ENCODE data around the gene FMO1. TPM values are rescaled to one million over a fixed set of nuclear protein-coding genes. Genes with fewer than 3 reads are reported as not detected.

The FMO1 gene
- total and polyA plus RNA-seq, 2 donors (not counting 1 experiment from before 2014, with no cell fraction given) = 0.22 TPM; not detected in 1

- H3K9me3 ChIP-seq (ENCODE audit: control insufficient read depth, insufficient read depth, low read depth, low read length) = no peaks in the 10 kb centered on the region
- H3K27me3 ChIP-seq (ENCODE audit: control insufficient read depth, insufficient read depth, low read length) = peaks cover 2% of the 10 kb centered on the region
- H4K20me1 ChIP-seq (ENCODE audit: control insufficient read depth, extremely low read depth, insufficient read depth, low read length) = no peaks in the 10 kb centered on the region
- TF ChIP-seq EZH2 (IDR thresholded peaks at IDR 0.05; ENCODE audit: low read length, missing control alignments) = no peak
- no peak overlapping the region for H2AFZ ChIP-seq (ENCODE audit: low read length)
- no peak overlapping the region for H3K27ac ChIP-seq (ENCODE audit: insufficient read depth, low read length)
- H3K9ac ChIP-seq (ENCODE audit: insufficient read depth, low read length) = no peak overlapping the region
- H3K4me1 ChIP-seq (ENCODE audit: control insufficient read depth, extremely low read depth, insufficient read depth, low read length) = no peaks in the 10 kb centered on the region
- no peak for DNase-seq (ENCODE audit: low read depth in 2 of 2)
- H3K4me2 ChIP-seq (ENCODE audit: extremely low read depth, insufficient read depth, low read length) = no peak overlapping the region
- no peak overlapping the region for H3K4me3 ChIP-seq (replicated peaks in 1 of 4; ENCODE audit: control extremely low read depth in 1 of 4, insufficient read depth in 1 of 4, low read depth in 3 of 4, low read length in 4 of 4)
- H3K36me3 ChIP-seq (ENCODE audit: control insufficient read depth, insufficient read depth, low read length) = no peaks in the 10 kb centered on the region
- H3K79me2 ChIP-seq (ENCODE audit: control insufficient read depth, insufficient read depth, low read length) = no peaks in the 10 kb centered on the region
These were observed 31.4 kb downstream of the FMO1 start for GRCh38 chr1:171279678-171280077.

- Histone ChIP-seq H3K36me3 (ENCODE audit: control insufficient read depth, insufficient read depth, low read length) (no peaks in the 10 kb centered on the region), H3K9ac (ENCODE audit: insufficient read depth, low read length) (no peak overlapping the region), H3K79me2 (ENCODE audit: control insufficient read depth, insufficient read depth, low read length) (no peaks in the 10 kb centered on the region), H4K20me1 (ENCODE audit: control insufficient read depth, extremely low read depth, insufficient read depth, low read length) (no peaks in the 10 kb centered on the region), H3K4me2 (ENCODE audit: extremely low read depth, insufficient read depth, low read length) (no peak overlapping the region), H3K4me1 (ENCODE audit: control insufficient read depth, extremely low read depth, insufficient read depth, low read length) (no peaks in the 10 kb centered on the region), H3K27me3 (ENCODE audit: control insufficient read depth, insufficient read depth, low read length) (peaks cover 2% of the 10 kb centered on the region), H3K27ac (ENCODE audit: insufficient read depth, low read length) (no peak overlapping the region), H2AFZ (ENCODE audit: low read length) (no peak overlapping the region), H3K9me3 (ENCODE audit: control insufficient read depth, insufficient read depth, low read depth, low read length) (no peaks in the 10 kb centered on the region), H3K4me3 (replicated peaks in 1 of 4; ENCODE audit: control extremely low read depth in 1 of 4, insufficient read depth in 1 of 4, low read depth in 3 of 4, low read length in 4 of 4) (no peak overlapping the region)
- no peak for DNase-seq (ENCODE audit: low read depth in 2 of 2)
- TF ChIP-seq EZH2 (IDR thresholded peaks at IDR 0.05; ENCODE audit: low read length, missing control alignments) = no peak
- no peak for TF ChIP-seq CTCF (conservative IDR thresholded peaks at IDR 0.05 in 1 of 2, IDR thresholded peaks at IDR 0.05 in 1 of 2; ENCODE audit: low read depth in 1 of 2, low read length in 2 of 2)
These were observed 32.3 kb downstream of the FMO1 start for GRCh38 chr1:171280599-171280998.

- no peaks in the 10 kb centered on the region for H4K20me1 ChIP-seq (ENCODE audit: control insufficient read depth, extremely low read depth, insufficient read depth, low read length)
- no peak overlapping the region for H3K27ac ChIP-seq (ENCODE audit: insufficient read depth, low read length)
- H3K79me2 ChIP-seq (ENCODE audit: control insufficient read depth, insufficient read depth, low read length) = no peaks in the 10 kb centered on the region
- H3K4me3 ChIP-seq (replicated peaks in 1 of 4; ENCODE audit: control extremely low read depth in 1 of 4, insufficient read depth in 1 of 4, low read depth in 3 of 4, low read length in 4 of 4) = no peak overlapping the region
- DNase-seq (ENCODE audit: low read depth in 2 of 2) = peak in 1 of 2 donors; percentile 36
- H3K4me2 ChIP-seq (ENCODE audit: extremely low read depth, insufficient read depth, low read length) = no peak overlapping the region
- H3K9me3 ChIP-seq (ENCODE audit: control insufficient read depth, insufficient read depth, low read depth, low read length) = no peaks in the 10 kb centered on the region
- no peaks in the 10 kb centered on the region for H3K4me1 ChIP-seq (ENCODE audit: control insufficient read depth, extremely low read depth, insufficient read depth, low read length)
- H3K27me3 ChIP-seq (ENCODE audit: control insufficient read depth, insufficient read depth, low read length) = no peaks in the 10 kb centered on the region
- no peaks in the 10 kb centered on the region for H3K36me3 ChIP-seq (ENCODE audit: control insufficient read depth, insufficient read depth, low read length)
- H3K9ac ChIP-seq (ENCODE audit: insufficient read depth, low read length) = no peak overlapping the region
- TF ChIP-seq EZH2 (IDR thresholded peaks at IDR 0.05; ENCODE audit: low read length, missing control alignments) (no peak), CTCF (conservative IDR thresholded peaks at IDR 0.05 in 1 of 2, IDR thresholded peaks at IDR 0.05 in 1 of 2; ENCODE audit: low read depth in 1 of 2, low read length in 2 of 2) (no peak)
- H2AFZ ChIP-seq (ENCODE audit: low read length) = no peak overlapping the region
These were observed 37.9 kb downstream of the FMO1 start for GRCh38 chr1:171286032-171286705.

All from fibroblast of lung (primary cell).